ENCODE results near the gene MUC4.
"Not testable (repeated sequence)": the region's sequence is repeated elsewhere in the genome, so short reads cannot be mapped to it uniquely, and the experiment has no call there.

Gene MUC4

DNA sequence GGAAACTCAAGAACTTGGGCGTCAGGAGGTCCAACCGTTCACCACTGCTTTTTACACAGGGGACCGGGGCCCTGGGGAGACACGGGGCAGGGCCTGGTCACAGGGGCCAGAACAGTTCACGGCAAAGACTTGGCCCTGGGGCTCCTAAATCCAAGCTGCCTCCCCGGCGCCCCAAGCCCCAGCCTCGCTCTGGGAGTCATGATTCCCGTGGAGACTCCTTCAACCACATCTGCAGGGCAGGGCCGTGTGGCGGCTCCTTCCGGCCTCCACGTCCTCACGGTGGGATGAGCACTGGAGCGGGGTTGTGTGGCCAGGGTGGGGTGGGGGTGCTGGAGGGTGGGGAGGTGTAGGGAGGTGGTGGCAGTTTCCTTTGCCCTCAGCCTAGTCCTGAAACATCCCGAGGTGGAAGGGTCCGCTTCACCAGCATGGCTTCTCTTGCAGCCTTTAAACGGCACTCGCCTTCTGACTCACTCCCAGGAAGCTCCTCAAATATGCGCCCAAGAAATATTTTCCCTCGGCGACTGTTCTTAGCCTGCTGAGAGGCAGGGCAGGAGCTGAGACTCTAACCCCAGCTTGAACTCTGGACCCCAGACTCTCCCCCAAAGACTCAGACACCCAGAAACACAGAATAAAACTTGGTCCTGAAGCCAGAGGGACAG lies 1.8 kb downstream of the MUC4 start:
- peak; percentile 51 for DNase-seq

- DNase-seq, result no peak
Observed at GRCh38 chr3:195809291-195809785, 2.4 kb downstream of the MUC4 start.

DNA sequence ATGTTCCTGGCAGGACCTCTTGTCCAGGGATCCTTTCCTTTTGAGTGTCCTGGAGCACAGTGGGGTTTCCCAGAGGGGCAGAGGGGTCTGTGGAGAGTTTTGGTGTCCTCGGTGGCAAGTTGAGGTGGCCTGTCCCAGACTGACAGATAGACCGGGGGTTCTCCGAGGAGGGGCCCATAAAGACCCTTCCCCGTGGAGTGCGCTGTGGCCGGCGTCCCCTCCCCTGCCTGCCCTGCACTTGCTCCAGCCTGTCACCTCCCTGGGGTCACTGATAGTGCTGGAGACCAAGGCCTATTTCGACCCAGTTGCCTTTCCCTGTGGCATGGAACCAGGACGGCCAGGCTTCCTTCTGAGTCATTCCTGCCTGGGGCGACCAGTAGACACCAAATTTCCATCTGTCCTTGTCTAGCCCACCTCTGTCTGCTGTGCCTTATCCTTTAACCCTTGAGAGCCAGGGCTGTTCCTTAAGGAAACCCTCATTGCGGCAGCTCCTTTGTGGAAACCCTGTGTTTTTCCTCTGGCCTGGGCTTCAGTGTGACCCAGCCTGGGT lies 2.9 kb downstream of the MUC4 start:
- no peak for DNase-seq

GRCh38 chr3:195807681-195808121 lies 4.0 kb downstream of the MUC4 start:
- DNase-seq, result no peak

GRCh38 chr3:195806916-195807231 lies 4.9 kb downstream of the MUC4 start:
- no peak for DNase-seq

GRCh38 chr3:195806211-195806915 lies 5.4 kb downstream of the MUC4 start:
- no peak for DNase-seq

- DNase-seq, result not testable (repeated sequence)
Observed at GRCh38 chr3:195805588-195805987, 6.1 kb downstream of the MUC4 start.

DNA sequence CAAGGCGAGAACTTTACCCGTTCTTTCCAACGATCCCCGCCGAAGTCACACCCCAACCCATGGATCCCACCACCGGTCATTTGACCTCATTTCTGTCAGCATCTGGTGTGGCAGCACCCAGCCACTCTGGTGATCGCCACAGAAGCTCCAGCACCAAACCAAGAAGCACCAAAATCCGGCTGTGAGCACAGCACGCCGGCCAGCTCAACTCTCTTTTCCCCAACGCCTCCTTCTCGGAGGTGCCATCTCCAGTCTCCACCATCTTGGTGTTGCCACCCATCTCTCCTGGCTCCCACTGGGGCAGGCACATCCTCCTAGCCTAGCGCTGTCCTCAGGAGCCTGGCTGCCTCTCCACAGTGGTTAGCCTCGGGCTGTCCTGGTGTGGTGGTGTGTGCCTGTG lies 6.5 kb downstream of the MUC4 start:
- no peak for DNase-seq

GRCh38 chr3:195803289-195803908 lies 8.3 kb downstream of the MUC4 start:
- DNase-seq, result no peak

- DNase-seq, result no peak
Observed at GRCh38 chr3:195802795-195803194, 8.9 kb downstream of the MUC4 start.

DNA sequence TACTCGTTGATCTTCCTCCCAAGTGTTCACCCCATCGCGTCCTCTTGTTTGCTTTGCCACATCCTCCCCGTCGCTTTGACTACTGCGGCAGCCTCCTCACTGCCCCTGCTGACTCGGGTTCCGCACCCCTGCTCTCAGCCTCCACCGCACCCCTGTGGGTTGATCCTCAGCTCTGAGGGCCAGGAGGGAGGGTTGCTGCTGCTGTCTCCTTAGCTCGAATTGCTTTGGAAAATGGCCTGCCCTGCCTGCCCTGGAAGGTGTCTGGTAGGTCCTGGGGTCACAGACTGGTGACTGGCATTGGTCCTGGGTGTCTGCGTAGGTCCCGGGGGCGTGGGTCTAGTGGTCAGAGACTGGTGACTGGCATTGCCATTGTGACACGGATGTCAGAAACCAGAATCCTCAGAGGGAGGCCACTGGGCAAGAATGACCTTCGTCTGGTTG lies 9.4 kb downstream of the MUC4 start:
- no peak for DNase-seq

DNA sequence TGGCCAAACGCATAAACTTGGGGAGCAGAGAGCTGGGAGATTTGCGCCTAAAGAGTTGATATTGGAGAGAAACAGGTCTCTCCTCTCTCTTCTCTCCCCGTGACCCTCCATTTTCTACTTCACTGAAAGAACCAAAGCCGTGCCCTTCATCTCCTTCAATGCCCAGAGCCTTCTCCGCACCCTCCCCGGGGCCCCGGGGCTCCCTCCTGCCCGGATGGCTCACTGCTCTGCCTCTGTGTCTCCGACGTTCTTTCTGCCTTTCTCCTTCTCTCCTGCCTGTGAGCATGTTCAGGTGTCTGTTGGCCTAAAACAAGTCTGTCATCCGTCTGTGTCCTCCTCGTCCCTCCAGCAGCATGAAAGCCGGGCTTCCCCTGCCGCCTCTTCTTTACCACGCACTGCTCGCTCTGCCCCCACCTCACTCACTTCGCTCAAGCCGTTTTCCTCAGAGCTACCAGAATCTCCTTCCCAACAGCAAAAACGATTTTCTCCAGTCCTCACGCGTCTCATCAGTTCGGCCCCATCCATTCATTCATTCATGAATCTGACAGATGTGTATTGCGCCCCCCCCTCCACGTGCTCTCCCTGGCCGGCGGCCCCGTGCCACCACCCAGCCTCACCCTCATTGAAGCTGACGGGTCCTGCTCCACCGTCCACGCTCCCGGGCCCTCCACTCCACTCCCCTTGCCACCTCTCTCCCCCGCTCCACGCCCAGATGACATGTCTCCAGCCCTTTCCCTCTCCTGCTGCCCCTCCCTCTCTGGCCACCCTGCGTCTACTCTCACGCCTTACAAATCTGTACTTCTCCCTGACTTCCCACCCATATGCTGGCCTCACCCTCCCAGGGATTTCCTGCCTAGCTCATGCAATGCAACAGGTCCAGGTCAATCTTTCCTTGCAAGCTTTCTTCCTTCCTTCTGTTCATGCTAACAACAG lies 10.2 kb downstream of the MUC4 start:
- DNase-seq, result no peak

DNA sequence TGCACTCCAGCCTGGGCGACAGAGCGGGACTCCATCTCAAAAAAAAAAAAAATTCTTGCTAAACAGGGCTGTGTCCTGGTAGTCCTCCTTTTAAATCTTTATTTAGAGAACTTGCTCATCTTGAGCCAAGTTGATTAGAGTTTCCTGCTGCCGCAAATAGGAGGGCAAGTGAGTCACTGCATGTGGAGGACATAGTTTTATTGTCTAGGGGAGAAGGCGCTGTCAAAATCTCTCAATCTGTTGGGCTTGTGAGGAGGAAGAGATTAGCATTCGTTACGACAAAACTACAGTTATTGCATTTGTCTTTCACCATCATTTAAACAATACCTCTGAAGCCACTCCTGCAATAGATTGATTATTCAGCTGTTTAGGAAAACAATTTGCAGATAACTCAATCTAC lies 11.5 kb downstream of the MUC4 start:
- no peak for DNase-seq

DNA sequence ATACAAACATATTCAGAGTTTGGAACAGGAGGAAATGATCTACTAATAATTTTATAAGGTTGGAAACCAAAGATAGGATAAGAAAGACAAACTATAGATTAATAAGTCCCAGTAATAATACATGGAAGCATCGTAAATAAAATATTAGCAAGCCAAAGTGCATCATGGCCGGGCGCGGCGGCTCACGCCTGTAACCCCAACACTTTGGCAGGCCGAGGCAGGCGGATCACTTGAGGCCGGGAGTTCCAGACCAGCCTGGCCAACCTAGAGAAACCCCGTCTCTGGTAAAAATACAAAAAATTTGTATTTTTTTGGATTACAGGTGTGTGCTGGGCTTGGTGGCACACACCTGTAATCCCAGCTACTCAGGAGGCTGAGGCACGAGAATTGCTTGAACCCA lies 14.9 kb downstream of the MUC4 start:
- DNase-seq, result no peak

GRCh38 chr3:195794708-195795107 lies 17.0 kb downstream of the MUC4 start:
- peak; percentile 24 for DNase-seq

DNA sequence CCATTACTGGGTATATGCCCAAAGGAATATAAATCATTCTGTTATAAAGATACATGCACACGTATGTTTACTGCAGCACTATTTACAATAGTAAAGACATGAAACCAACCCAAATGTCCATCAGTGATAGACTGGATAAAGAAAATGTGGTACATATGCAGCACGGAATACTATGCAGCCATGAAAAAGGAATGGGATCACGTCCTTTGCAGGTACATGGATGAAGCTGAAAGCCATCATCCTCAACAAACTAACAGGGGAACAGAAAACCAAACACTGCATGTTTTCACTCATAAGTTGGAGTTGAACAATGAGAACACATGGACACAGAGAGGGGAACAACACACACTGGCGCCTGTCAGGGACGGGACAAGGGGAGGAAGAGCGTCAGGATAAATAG lies 19.1 kb downstream of the MUC4 start:
- not testable (repeated sequence) for DNase-seq

- no peak for DNase-seq
Observed at GRCh38 chr3:195790901-195791300, 20.8 kb downstream of the MUC4 start.

GRCh38 chr3:195788711-195789581 lies 22.8 kb downstream of the MUC4 start:
- no peak for DNase-seq

DNA sequence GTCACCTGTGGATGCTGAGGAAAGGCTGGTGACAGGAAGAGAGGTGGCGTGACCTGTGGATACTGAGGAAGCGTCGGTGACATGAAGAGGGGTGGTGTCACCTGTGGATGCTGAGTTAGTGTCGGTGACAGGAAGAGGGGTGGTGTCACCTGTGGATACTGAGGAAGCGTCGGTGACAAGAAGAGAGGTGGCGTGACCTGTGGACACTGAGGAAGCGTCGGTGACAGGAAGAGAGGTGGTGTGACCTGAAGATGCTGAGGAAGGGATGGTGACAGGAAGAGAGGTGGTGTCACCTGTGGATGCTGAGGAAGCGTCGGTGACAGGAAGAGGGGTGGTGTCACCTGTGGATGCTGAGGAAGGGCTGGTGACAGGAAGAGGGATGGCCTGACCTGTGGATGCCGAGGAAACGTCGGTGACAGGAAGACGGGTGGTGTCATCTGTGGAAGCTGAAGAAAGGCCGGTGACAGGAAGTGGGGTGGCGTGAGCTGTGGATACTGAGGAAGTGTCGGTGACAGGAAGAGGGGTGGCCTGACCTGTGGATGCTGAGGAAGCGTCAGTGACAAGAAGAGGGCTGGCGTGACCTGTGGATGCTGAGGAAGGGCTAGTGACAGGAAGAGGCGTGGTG lies 25.8 kb downstream of the MUC4 start:
- DNase-seq, result not testable (repeated sequence)

DNA sequence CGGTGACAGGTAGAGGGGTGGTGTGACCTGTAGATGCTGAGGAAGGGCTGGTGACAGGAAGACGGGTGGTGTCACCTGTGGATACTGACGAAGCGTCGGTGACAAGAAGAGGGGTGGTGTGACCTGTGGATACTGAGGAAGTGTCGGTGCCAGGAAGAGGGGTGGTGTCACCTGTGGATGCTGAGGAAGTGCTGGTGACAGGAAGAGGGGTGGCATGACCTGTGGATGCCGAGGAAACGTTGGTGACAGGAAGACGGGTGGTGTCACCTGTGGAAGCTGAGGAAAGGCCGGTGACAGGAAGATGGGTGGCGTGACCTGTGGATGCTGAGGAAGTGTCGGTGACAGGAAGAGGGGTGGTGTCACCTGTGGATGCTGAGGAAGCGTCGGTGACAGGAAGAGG lies 27.7 kb downstream of the MUC4 start:
- not testable (repeated sequence) for DNase-seq

DNA sequence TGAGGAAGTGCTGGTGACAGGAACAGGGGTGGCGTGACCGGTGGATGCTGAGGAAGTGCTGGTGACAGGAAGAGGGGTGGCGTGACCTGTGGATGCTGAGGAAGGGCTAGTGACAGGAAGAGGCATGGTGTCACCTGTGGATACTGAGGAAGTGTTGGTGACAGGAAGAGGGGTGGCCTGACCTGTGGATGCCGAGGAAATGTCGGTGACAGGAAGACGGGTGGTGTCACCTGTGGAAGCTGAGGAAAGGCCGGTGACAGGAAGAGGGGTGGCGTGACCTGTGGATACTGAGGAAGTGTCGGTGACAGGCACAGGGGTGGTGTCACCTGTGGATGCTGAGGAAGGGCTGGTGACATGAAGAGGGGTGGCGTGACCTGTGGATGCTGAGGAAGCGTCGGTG lies 30.5 kb downstream of the MUC4 start:
- not testable (repeated sequence) for DNase-seq

All from fibroblast of skin of scalp (primary cell).